ENCODE results near the gene GAB3. TPM values are rescaled to one million over a fixed set of nuclear protein-coding genes. Genes with fewer than 3 reads are reported as not detected.

The GAB3 gene
- polyA plus RNA-seq, 1 donor, result 3.2 TPM

GRCh38 chrX:154751669-154752271, 893 bp upstream of the GAB3 start:
- no CpG with 5 or more reads among the region's 9 CpGs for WGBS (ENCODE audit: insufficient coverage, low lambda C conversion rate)
- Histone ChIP-seq H3K4me1 (ENCODE audit: control insufficient read depth, insufficient read depth, low read length) (no peaks in the 10 kb centered on the region), H3K27me3 (ENCODE audit: control insufficient read depth, insufficient read depth, low read length) (peaks cover 42% of the 10 kb centered on the region), H3K27ac (ENCODE audit: low read length) (no peak overlapping the region), H3K9me3 (ENCODE audit: control insufficient read depth, low read depth, low read length) (no peaks in the 10 kb centered on the region), H3K36me3 (ENCODE audit: control insufficient read depth, insufficient read depth, low read length) (no peaks in the 10 kb centered on the region), H3K4me3 (ENCODE audit: low read length) (no peak overlapping the region)
- no peak for DNase-seq

GRCh38 chrX:154751203-154751668, 359 bp upstream of the GAB3 start:
- no peaks in the 10 kb centered on the region for H3K36me3 ChIP-seq (ENCODE audit: control insufficient read depth, insufficient read depth, low read length)
- no peak for DNase-seq
- peaks cover 42% of the 10 kb centered on the region for H3K27me3 ChIP-seq (ENCODE audit: control insufficient read depth, insufficient read depth, low read length)
- H3K9me3 ChIP-seq (ENCODE audit: control insufficient read depth, low read depth, low read length), result no peaks in the 10 kb centered on the region
- WGBS (ENCODE audit: insufficient coverage, low lambda C conversion rate), result no CpG with 5 or more reads among the region's 20 CpGs
- H3K27ac ChIP-seq (ENCODE audit: low read length), result no peak overlapping the region
- H3K4me3 ChIP-seq (ENCODE audit: low read length), result no peak overlapping the region
- no peaks in the 10 kb centered on the region for H3K4me1 ChIP-seq (ENCODE audit: control insufficient read depth, insufficient read depth, low read length)

GRCh38 chrX:154749856-154750255, 1.0 kb downstream of the GAB3 start:
- peaks cover 42% of the 10 kb centered on the region for H3K27me3 ChIP-seq (ENCODE audit: control insufficient read depth, insufficient read depth, low read length)
- peak overlapping the region; percentile 37 for H3K4me3 ChIP-seq (ENCODE audit: low read length)
- WGBS (ENCODE audit: insufficient coverage, low lambda C conversion rate), result no CpG with 5 or more reads among the region's 6 CpGs
- H3K9me3 ChIP-seq (ENCODE audit: control insufficient read depth, low read depth, low read length), result no peaks in the 10 kb centered on the region
- no peaks in the 10 kb centered on the region for H3K4me1 ChIP-seq (ENCODE audit: control insufficient read depth, insufficient read depth, low read length)
- no peaks in the 10 kb centered on the region for H3K36me3 ChIP-seq (ENCODE audit: control insufficient read depth, insufficient read depth, low read length)
- no peak for DNase-seq
- no peak overlapping the region for H3K27ac ChIP-seq (ENCODE audit: low read length)

DNA sequence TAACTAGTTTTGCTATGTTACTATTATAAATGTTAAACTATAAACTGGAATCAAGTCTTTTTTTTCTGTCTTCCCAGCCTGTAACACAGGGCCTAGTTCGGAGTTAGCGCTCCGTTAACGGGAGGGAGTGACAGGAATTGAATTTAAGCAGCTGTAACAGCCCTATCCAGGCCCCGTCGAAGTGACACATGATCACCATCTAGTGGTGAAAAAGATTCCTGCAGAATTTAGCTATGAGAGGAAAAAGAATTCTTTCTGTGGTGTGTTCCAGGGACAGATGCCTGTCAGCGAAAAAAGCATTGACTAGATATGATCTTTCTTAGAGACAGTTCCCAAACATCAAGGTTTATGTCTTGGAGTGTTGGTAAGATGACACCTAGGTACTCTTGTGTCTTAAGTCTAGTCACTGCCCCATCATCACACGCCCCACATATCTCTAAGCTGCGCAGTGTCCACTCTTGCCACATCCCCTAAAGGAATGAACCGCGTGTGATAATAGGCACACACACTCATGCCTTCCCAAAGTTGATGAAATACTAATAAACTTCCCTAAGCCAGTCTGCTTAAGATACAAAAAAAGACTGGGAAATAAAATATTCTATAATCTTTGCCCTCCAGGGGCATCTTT, 2.1 kb downstream of the GAB3 start:
- DNase-seq, result peak in 1 of 2 donors; percentile 17
- Histone ChIP-seq H3K27me3 (ENCODE audit: control insufficient read depth, insufficient read depth, low read length) (peaks cover 42% of the 10 kb centered on the region), H3K9me3 (ENCODE audit: control insufficient read depth, low read depth, low read length) (no peaks in the 10 kb centered on the region), H3K4me3 (ENCODE audit: low read length) (no peak overlapping the region), H3K27ac (ENCODE audit: low read length) (no peak overlapping the region), H3K4me1 (ENCODE audit: control insufficient read depth, insufficient read depth, low read length) (no peaks in the 10 kb centered on the region), H3K36me3 (ENCODE audit: control insufficient read depth, insufficient read depth, low read length) (no peaks in the 10 kb centered on the region)
- no CpG with 5 or more reads among the region's 11 CpGs for WGBS (ENCODE audit: insufficient coverage, low lambda C conversion rate)

- Histone ChIP-seq H3K27me3 (ENCODE audit: control insufficient read depth, insufficient read depth, low read length) (no peaks in the 10 kb centered on the region), H3K4me3 (ENCODE audit: low read length) (no peak overlapping the region), H3K27ac (ENCODE audit: low read length) (no peak overlapping the region), H3K4me1 (ENCODE audit: control insufficient read depth, insufficient read depth, low read length) (no peaks in the 10 kb centered on the region), H3K9me3 (ENCODE audit: control insufficient read depth, low read depth, low read length) (no peaks in the 10 kb centered on the region), H3K36me3 (ENCODE audit: control insufficient read depth, insufficient read depth, low read length) (no peaks in the 10 kb centered on the region)
- DNase-seq, result no peak
Measured at GRCh38 chrX:154742613-154743012, 8.3 kb downstream of the GAB3 start.

DNA sequence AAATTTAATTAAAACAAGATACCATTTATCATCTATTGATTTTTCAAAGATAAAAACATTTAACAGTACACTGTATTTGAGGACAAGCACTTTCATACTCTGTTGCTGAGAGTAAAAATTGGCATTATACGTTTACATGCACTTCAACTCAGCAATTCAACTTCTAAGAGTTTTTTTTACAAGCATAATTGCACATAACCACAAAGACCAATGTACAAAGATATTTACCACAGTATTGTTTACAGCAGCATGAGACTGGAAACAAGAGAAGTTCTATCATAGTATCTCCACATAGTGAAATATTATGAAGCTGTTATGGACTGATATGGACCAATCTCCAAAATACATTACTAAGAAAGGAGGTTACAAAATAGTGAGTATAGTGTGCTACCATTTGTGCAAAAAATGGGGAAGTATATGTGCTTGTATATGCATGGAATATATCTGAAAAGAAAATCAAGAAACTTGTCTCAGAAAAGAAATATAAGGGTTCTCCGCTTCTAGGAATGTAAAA, 10.9 kb downstream of the GAB3 start:
- no peaks in the 10 kb centered on the region for H3K9me3 ChIP-seq (ENCODE audit: control insufficient read depth, low read depth, low read length)
- no peak overlapping the region for H3K4me3 ChIP-seq (ENCODE audit: low read length)
- DNase-seq, result no peak
- no peaks in the 10 kb centered on the region for H3K36me3 ChIP-seq (ENCODE audit: control insufficient read depth, insufficient read depth, low read length)
- H3K27ac ChIP-seq (ENCODE audit: low read length), result no peak overlapping the region
- H3K4me1 ChIP-seq (ENCODE audit: control insufficient read depth, insufficient read depth, low read length), result no peaks in the 10 kb centered on the region
- no peaks in the 10 kb centered on the region for H3K27me3 ChIP-seq (ENCODE audit: control insufficient read depth, insufficient read depth, low read length)
- WGBS (ENCODE audit: insufficient coverage, low lambda C conversion rate), result no CpG with 5 or more reads among the region's 2 CpGs

DNA sequence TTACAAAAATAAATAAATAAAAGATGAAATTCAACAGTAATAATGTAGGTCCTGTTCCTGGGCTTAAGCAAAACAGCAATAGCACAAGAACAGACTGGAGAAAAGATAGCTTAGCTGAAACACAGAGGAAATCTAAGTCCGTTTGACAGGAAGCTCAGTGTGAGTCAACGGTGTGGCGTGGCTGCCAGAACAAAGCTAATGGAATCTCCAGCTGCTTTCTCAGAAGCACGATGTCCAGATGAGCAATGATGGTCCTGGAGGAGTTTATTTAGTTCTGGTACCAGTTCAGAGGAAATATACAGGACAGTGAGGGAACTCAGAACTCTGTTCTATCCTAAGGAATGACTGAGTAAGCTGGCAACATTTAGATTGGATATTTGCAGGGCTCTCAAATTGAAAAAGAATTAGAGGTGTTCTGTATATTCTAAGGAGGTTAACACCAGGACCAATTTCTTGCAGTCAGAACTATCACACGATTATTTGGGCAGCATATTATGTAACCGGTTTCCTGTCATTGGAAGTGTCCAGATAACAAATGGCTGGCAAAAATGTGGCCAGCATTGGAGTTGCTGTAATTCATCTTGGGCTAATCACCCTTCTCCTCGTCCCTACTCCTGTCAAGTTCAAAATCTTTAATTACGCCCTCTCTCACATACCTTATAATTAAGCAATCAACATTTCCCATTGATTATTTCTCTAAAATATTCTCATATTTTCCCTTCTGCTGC, 12.7 kb downstream of the GAB3 start:
- Histone ChIP-seq H3K27me3 (ENCODE audit: control insufficient read depth, insufficient read depth, low read length) (no peaks in the 10 kb centered on the region), H3K36me3 (ENCODE audit: control insufficient read depth, insufficient read depth, low read length) (no peaks in the 10 kb centered on the region), H3K4me3 (ENCODE audit: low read length) (no peak overlapping the region), H3K4me1 (ENCODE audit: control insufficient read depth, insufficient read depth, low read length) (peaks cover 3% of the 10 kb centered on the region), H3K27ac (ENCODE audit: low read length) (peak overlapping the region; percentile 33), H3K9me3 (ENCODE audit: control insufficient read depth, low read depth, low read length) (no peaks in the 10 kb centered on the region)
- no peak for DNase-seq
- 33% methylated on average over 1 of the region's 8 CpGs for WGBS (ENCODE audit: insufficient coverage, low lambda C conversion rate)

- H3K4me1 ChIP-seq (ENCODE audit: control insufficient read depth, insufficient read depth, low read length), result peaks cover 3% of the 10 kb centered on the region
- no peak for DNase-seq
- H3K27ac ChIP-seq (ENCODE audit: low read length), result no peak overlapping the region
- H3K36me3 ChIP-seq (ENCODE audit: control insufficient read depth, insufficient read depth, low read length), result no peaks in the 10 kb centered on the region
- no peaks in the 10 kb centered on the region for H3K27me3 ChIP-seq (ENCODE audit: control insufficient read depth, insufficient read depth, low read length)
- H3K4me3 ChIP-seq (ENCODE audit: low read length), result no peak overlapping the region
- no peaks in the 10 kb centered on the region for H3K9me3 ChIP-seq (ENCODE audit: control insufficient read depth, low read depth, low read length)
- WGBS (ENCODE audit: insufficient coverage, low lambda C conversion rate), result 83% methylated on average over 1 of the region's 5 CpGs
Measured at GRCh38 chrX:154737136-154737535, 13.7 kb downstream of the GAB3 start.

DNA sequence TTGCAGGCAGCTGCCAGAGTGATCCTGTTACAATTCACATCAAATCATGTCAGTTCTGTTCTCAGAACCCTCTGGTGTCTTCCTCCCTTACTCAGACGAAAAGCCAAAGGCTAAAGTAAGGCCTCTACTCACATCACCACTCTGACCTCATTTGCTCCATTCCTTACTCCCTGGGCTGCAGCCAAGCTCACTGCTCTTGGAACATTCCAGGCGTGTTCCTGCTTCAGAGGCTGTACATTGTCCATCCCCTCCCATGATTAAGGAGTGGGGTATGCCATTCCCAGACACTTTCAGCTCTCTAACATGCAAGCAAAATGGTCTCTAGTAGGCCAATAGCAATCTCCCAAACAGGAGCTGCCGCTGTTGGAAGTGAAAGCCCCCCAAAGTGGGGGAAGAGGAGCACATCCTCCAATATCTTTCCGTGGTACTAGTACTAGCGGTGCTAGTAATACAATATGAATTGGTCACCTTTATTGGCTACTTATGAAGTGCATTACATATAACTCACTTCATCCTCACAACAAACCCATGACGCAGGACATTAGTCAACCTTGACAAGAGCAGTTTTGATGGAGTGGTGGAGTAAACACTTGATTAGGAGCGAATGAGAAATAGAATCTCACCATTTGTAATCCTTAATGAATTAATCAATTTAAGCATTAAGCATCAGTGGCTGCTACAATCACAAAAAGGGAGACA, 15.0 kb downstream of the GAB3 start:
- no CpG with 5 or more reads among the region's 7 CpGs for WGBS (ENCODE audit: insufficient coverage, low lambda C conversion rate)
- Histone ChIP-seq H3K9me3 (ENCODE audit: control insufficient read depth, low read depth, low read length) (no peaks in the 10 kb centered on the region), H3K27ac (ENCODE audit: low read length) (peak overlapping the region; percentile 51), H3K36me3 (ENCODE audit: control insufficient read depth, insufficient read depth, low read length) (no peaks in the 10 kb centered on the region), H3K4me3 (ENCODE audit: low read length) (no peak overlapping the region), H3K27me3 (ENCODE audit: control insufficient read depth, insufficient read depth, low read length) (no peaks in the 10 kb centered on the region), H3K4me1 (ENCODE audit: control insufficient read depth, insufficient read depth, low read length) (peaks cover 3% of the 10 kb centered on the region)
- DNase-seq, result no peak

DNA sequence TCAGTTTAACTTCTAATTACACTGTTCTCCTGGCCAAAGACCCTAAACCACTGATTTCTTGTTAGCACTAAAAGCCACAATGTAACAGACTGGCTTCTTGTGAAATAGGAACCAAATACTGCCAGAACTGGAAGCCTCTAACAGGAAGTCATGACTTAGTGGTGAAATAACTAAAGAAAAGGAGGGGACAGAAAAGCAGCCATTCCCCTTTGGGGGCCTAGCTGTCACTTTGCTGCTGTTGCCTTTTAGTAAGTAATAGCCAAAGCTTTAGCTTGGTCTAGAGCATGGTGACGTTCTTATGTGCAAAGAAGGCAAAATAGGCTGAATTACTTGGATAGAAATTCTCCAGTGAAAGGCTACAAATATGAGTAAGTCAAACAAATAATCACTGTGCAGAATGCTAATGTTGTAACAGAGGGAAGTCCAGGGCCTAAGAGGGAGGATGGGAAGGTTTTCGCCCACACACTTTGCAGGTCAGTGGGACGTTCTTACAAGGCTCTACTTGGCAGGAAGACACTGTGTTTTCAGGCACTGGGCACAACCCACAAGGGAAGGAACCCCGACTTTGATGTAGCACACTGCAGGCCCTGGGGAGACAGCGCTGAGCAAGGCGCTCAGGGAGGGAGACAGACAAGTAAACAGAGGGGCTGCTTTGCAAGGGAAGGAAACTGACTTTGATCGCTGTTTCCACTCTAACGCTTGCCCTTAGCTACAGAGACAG, 16.7 kb downstream of the GAB3 start:
- peaks cover 3% of the 10 kb centered on the region for H3K4me1 ChIP-seq (ENCODE audit: control insufficient read depth, insufficient read depth, low read length)
- no peak for DNase-seq

More for the DNA sequence above, 16.7 kb downstream of the GAB3 start:
- Histone ChIP-seq H3K27me3 (ENCODE audit: control insufficient read depth, insufficient read depth, low read length) (no peaks in the 10 kb centered on the region), H3K27ac (ENCODE audit: low read length) (peak overlapping the region; percentile 56), H3K4me3 (ENCODE audit: low read length) (no peak overlapping the region), H3K36me3 (ENCODE audit: control insufficient read depth, insufficient read depth, low read length) (no peaks in the 10 kb centered on the region), H3K9me3 (ENCODE audit: control insufficient read depth, low read depth, low read length) (no peaks in the 10 kb centered on the region)
- no CpG with 5 or more reads among the region's 8 CpGs for WGBS (ENCODE audit: insufficient coverage, low lambda C conversion rate)
